ENCODE data around the gene MPRIP.

MPRIP gene

GRCh38 chr17:17154981-17155380 is 112.7 kb downstream of the MPRIP start:
- H3K27ac ChIP-seq (ENCODE audit: low read depth, low read length) = no peak overlapping the region
- H3K9me3 ChIP-seq (ENCODE audit: insufficient read depth, low read depth, low read length) = no peaks in the 10 kb centered on the region
- H3K4me3 ChIP-seq (ENCODE audit: low read depth, low read length) = no peak overlapping the region
- H2BK5ac ChIP-seq (ENCODE audit: low read depth, low read length, poor library complexity) = no peak overlapping the region
- H2AFZ ChIP-seq (ENCODE audit: insufficient read depth, low read length, poor library complexity) = no peak overlapping the region
- H4K8ac ChIP-seq (ENCODE audit: low read depth, low read length) = no peak overlapping the region
- no peak overlapping the region for H3K14ac ChIP-seq (ENCODE audit: low read length)
- H4K91ac ChIP-seq (ENCODE audit: low read depth, low read length) = no peak overlapping the region
- H2BK12ac ChIP-seq (ENCODE audit: low read length) = no peak overlapping the region
- H3K23ac ChIP-seq (ENCODE audit: low read length) = no peak overlapping the region
- H4K12ac ChIP-seq (ENCODE audit: low read depth, low read length) = no peak overlapping the region
- no peak overlapping the region for H3K9ac ChIP-seq (ENCODE audit: low read length)
- H3K79me2 ChIP-seq (ENCODE audit: control insufficient read depth, insufficient read depth, low read length, poor library complexity) = no peaks in the 10 kb centered on the region
- DNase-seq = no peak
- no peaks in the 10 kb centered on the region for H3K4me1 ChIP-seq (ENCODE audit: control insufficient read depth in 1 of 2, insufficient read depth in 2 of 2, low read length in 2 of 2)
- no peaks in the 10 kb centered on the region for H3K79me1 ChIP-seq (ENCODE audit: low read length)
- no peak overlapping the region for H3K18ac ChIP-seq (ENCODE audit: low read length)
- no peak overlapping the region for H2BK120ac ChIP-seq (ENCODE audit: insufficient read depth, low read length, poor library complexity)
- peaks cover 82 to 90% of the 10 kb centered on the region in 2 experiments for H3K36me3 ChIP-seq (ENCODE audit: control insufficient read depth in 1 of 2, insufficient read depth in 2 of 2, low read length in 2 of 2)
- H3K4me2 ChIP-seq (ENCODE audit: low read length) = no peak overlapping the region
- no peaks in the 10 kb centered on the region for H3K27me3 ChIP-seq (ENCODE audit: insufficient read depth, low read length)
- H3K4ac ChIP-seq (ENCODE audit: low read depth, low read length) = no peak overlapping the region
- H2AK5ac ChIP-seq (ENCODE audit: low read length) = no peak overlapping the region
- WGBS (ENCODE audit: extremely low coverage, insufficient coverage, insufficient read length) = no CpG with 5 or more reads among the region's 8 CpGs

GRCh38 chr17:17155568-17155967 is 113.3 kb downstream of the MPRIP start:
- no peak overlapping the region for H3K18ac ChIP-seq (ENCODE audit: low read length)
- H3K27ac ChIP-seq (ENCODE audit: low read depth, low read length) = no peak overlapping the region
- no peaks in the 10 kb centered on the region for H3K79me2 ChIP-seq (ENCODE audit: control insufficient read depth, insufficient read depth, low read length, poor library complexity)
- H3K4me3 ChIP-seq (ENCODE audit: low read depth, low read length) = no peak overlapping the region
- no peak overlapping the region for H3K4me2 ChIP-seq (ENCODE audit: low read length)
- H3K36me3 ChIP-seq (ENCODE audit: control insufficient read depth in 1 of 2, insufficient read depth in 2 of 2, low read length in 2 of 2) = peaks cover 85 to 92% of the 10 kb centered on the region in 2 experiments
- no peak overlapping the region for H3K23ac ChIP-seq (ENCODE audit: low read length)
- no peak overlapping the region for H2BK120ac ChIP-seq (ENCODE audit: insufficient read depth, low read length, poor library complexity)
- H3K27me3 ChIP-seq (ENCODE audit: insufficient read depth, low read length) = no peaks in the 10 kb centered on the region
- H3K9ac ChIP-seq (ENCODE audit: low read length) = no peak overlapping the region
- no peak overlapping the region for H4K8ac ChIP-seq (ENCODE audit: low read depth, low read length)
- no peak overlapping the region for H3K14ac ChIP-seq (ENCODE audit: low read length)
- no peak overlapping the region for H2BK5ac ChIP-seq (ENCODE audit: low read depth, low read length, poor library complexity)
- no peak overlapping the region for H2AFZ ChIP-seq (ENCODE audit: insufficient read depth, low read length, poor library complexity)
- H4K12ac ChIP-seq (ENCODE audit: low read depth, low read length) = no peak overlapping the region
- H2BK12ac ChIP-seq (ENCODE audit: low read length) = no peak overlapping the region
- no peak for DNase-seq
- H3K4ac ChIP-seq (ENCODE audit: low read depth, low read length) = no peak overlapping the region
- H2AK5ac ChIP-seq (ENCODE audit: low read length) = no peak overlapping the region
- H3K4me1 ChIP-seq (ENCODE audit: control insufficient read depth in 1 of 2, insufficient read depth in 2 of 2, low read length in 2 of 2) = no peaks in the 10 kb centered on the region
- no CpG with 5 or more reads among the region's 3 CpGs for WGBS (ENCODE audit: extremely low coverage, insufficient coverage, insufficient read length)
- no peaks in the 10 kb centered on the region for H3K9me3 ChIP-seq (ENCODE audit: insufficient read depth, low read depth, low read length)
- no peaks in the 10 kb centered on the region for H3K79me1 ChIP-seq (ENCODE audit: low read length)
- H4K91ac ChIP-seq (ENCODE audit: low read depth, low read length) = no peak overlapping the region

GRCh38 chr17:17156107-17156506 is 113.8 kb downstream of the MPRIP start:
- H3K79me2 ChIP-seq (ENCODE audit: control insufficient read depth, insufficient read depth, low read length, poor library complexity) = no peaks in the 10 kb centered on the region
- no peak overlapping the region for H2BK120ac ChIP-seq (ENCODE audit: insufficient read depth, low read length, poor library complexity)
- no peak overlapping the region for H3K4ac ChIP-seq (ENCODE audit: low read depth, low read length)
- no peaks in the 10 kb centered on the region for H3K27me3 ChIP-seq (ENCODE audit: insufficient read depth, low read length)
- DNase-seq = no peak
- H2AK5ac ChIP-seq (ENCODE audit: low read length) = no peak overlapping the region
- H4K91ac ChIP-seq (ENCODE audit: low read depth, low read length) = no peak overlapping the region
- H3K79me1 ChIP-seq (ENCODE audit: low read length) = no peaks in the 10 kb centered on the region
- no peak overlapping the region for H3K18ac ChIP-seq (ENCODE audit: low read length)
- H3K4me3 ChIP-seq (ENCODE audit: low read depth, low read length) = peak overlapping the region; percentile 6
- H2AFZ ChIP-seq (ENCODE audit: insufficient read depth, low read length, poor library complexity) = no peak overlapping the region
- no peaks in the 10 kb centered on the region for H3K9me3 ChIP-seq (ENCODE audit: insufficient read depth, low read depth, low read length)
- no peak overlapping the region for H2BK5ac ChIP-seq (ENCODE audit: low read depth, low read length, poor library complexity)
- no peak overlapping the region for H3K27ac ChIP-seq (ENCODE audit: low read depth, low read length)
- H2BK12ac ChIP-seq (ENCODE audit: low read length) = no peak overlapping the region
- no peak overlapping the region for H4K12ac ChIP-seq (ENCODE audit: low read depth, low read length)
- no CpG with 5 or more reads among the region's 4 CpGs for WGBS (ENCODE audit: extremely low coverage, insufficient coverage, insufficient read length)
- H3K9ac ChIP-seq (ENCODE audit: low read length) = no peak overlapping the region
- H3K4me1 ChIP-seq (ENCODE audit: control insufficient read depth in 1 of 2, insufficient read depth in 2 of 2, low read length in 2 of 2) = no peaks in the 10 kb centered on the region
- no peak overlapping the region for H3K14ac ChIP-seq (ENCODE audit: low read length)
- no peak overlapping the region for H3K23ac ChIP-seq (ENCODE audit: low read length)
- H4K8ac ChIP-seq (ENCODE audit: low read depth, low read length) = no peak overlapping the region
- no peak overlapping the region for H3K4me2 ChIP-seq (ENCODE audit: low read length)
- peaks cover 88 to 93% of the 10 kb centered on the region in 2 experiments for H3K36me3 ChIP-seq (ENCODE audit: control insufficient read depth in 1 of 2, insufficient read depth in 2 of 2, low read length in 2 of 2)

GRCh38 chr17:17156511-17156910 is 114.3 kb downstream of the MPRIP start:
- Histone ChIP-seq H3K4me2 (ENCODE audit: low read length) (no peak overlapping the region), H3K27ac (ENCODE audit: low read depth, low read length) (no peak overlapping the region), H3K4me1 (ENCODE audit: control insufficient read depth in 1 of 2, insufficient read depth in 2 of 2, low read length in 2 of 2) (no peaks in the 10 kb centered on the region), H3K23ac (ENCODE audit: low read length) (no peak overlapping the region), H3K9ac (ENCODE audit: low read length) (no peak overlapping the region), H3K36me3 (ENCODE audit: control insufficient read depth in 1 of 2, insufficient read depth in 2 of 2, low read length in 2 of 2) (peaks cover 87 to 92% of the 10 kb centered on the region in 2 experiments), H3K79me1 (ENCODE audit: low read length) (no peaks in the 10 kb centered on the region), H2AK5ac (ENCODE audit: low read length) (no peak overlapping the region), H3K9me3 (ENCODE audit: insufficient read depth, low read depth, low read length) (no peaks in the 10 kb centered on the region), H3K14ac (ENCODE audit: low read length) (no peak overlapping the region), H3K79me2 (ENCODE audit: control insufficient read depth, insufficient read depth, low read length, poor library complexity) (no peaks in the 10 kb centered on the region), H4K12ac (ENCODE audit: low read depth, low read length) (no peak overlapping the region), H2BK120ac (ENCODE audit: insufficient read depth, low read length, poor library complexity) (no peak overlapping the region), H3K4ac (ENCODE audit: low read depth, low read length) (no peak overlapping the region), H2BK12ac (ENCODE audit: low read length) (no peak overlapping the region), H3K4me3 (ENCODE audit: low read depth, low read length) (no peak overlapping the region), H3K18ac (ENCODE audit: low read length) (no peak overlapping the region), H3K27me3 (ENCODE audit: insufficient read depth, low read length) (no peaks in the 10 kb centered on the region), H4K91ac (ENCODE audit: low read depth, low read length) (no peak overlapping the region), H2BK5ac (ENCODE audit: low read depth, low read length, poor library complexity) (no peak overlapping the region), H4K8ac (ENCODE audit: low read depth, low read length) (no peak overlapping the region), H2AFZ (ENCODE audit: insufficient read depth, low read length, poor library complexity) (no peak overlapping the region)
- WGBS (ENCODE audit: extremely low coverage, insufficient coverage, insufficient read length) = no CpG with 5 or more reads among the region's 10 CpGs
- DNase-seq = no peak

Measured in trophoblast cell (in vitro differentiated cells and primary cell).